Naive thymus-derived CD4-positive, alpha-beta T cell (primary cell): Measurements from ENCODE around the gene IFITM2. TPM values are rescaled to one million over a fixed set of nuclear protein-coding genes. Genes with fewer than 3 reads are reported as not detected.
A peak's percentile ranks its signal among the peaks of the same experiment; 100 is the strongest.
"Not testable (repeated sequence)": the region's sequence is repeated elsewhere in the genome, so short reads cannot be mapped to it uniquely, and the experiment has no call there.

Source experiments
- ATAC-seq: fragments of 150-1000 bp; cut with Tn5 transposase; 2 replicates; pipeline ENCODE4 v1.10.0; 2021; ENCODE audit warnings: mild to moderate bottlenecking, moderate library complexity
- CTCF ChIA-PET: fragments of 350-600 bp; sonication (Branson Sonifier 250); formaldehyde crosslinking; loops from one replicate; lab custom pipeline; 2021; ENCODE audit warnings: antibody characterized with exemption; lab: Charles Lee
- POLR2A ChIA-PET: fragments of 350-600 bp; sonication (Branson Sonifier 250); formaldehyde crosslinking; loops from one replicate; lab custom pipeline; 2021; ENCODE audit warnings: antibody characterized with exemption, inconsistent platforms; lab: Charles Lee
- DNase-seq, 9 donors: peaks; one replicate each; pipeline versions ENCODE4 v3.0.0 to v3.0.0-alpha.2; 2020 to 2022; ENCODE audit warnings: mixed read lengths in 1 of 9
- H3K27ac ChIP-seq: one replicate; pipeline ENCODE4 v1.7.0; 2013; ENCODE audit warnings: mild to moderate bottlenecking, low read depth, low read length, moderate library complexity
- H3K27me3 ChIP-seq, 2 donors: one replicate each; pipeline ENCODE4 v1.7.0; 2013; ENCODE audit warnings: low read length in 2 of 2, mild to moderate bottlenecking in 2 of 2, moderate library complexity in 2 of 2; ENCODE audit not compliant: control insufficient read depth in 2 of 2, insufficient read depth in 2 of 2
- H3K36me3 ChIP-seq, 3 experiments: 1 replicate in 2 of 3; 2 replicates in 1 of 3; pipeline ENCODE4 v1.7.0; 2013; ENCODE audit warnings: low read length in 3 of 3, mild to moderate bottlenecking in 3 of 3, moderate library complexity in 1 of 3; ENCODE audit not compliant: insufficient read depth in 3 of 3, control insufficient read depth in 2 of 3
- H3K4me1 ChIP-seq, 2 donors: one replicate each; pipeline ENCODE4 v1.7.0; 2013; ENCODE audit warnings: low read length in 2 of 2, mild to moderate bottlenecking in 2 of 2, moderate library complexity in 1 of 2; ENCODE audit not compliant: control insufficient read depth in 2 of 2, insufficient read depth in 2 of 2
- H3K4me3 ChIP-seq: 2 replicates; pipeline ENCODE4 v1.7.0; 2013; ENCODE audit warnings: mild to moderate bottlenecking, low read length
- H3K9me3 ChIP-seq, 3 experiments: 1 replicate in 2 of 3; 2 replicates in 1 of 3; pipeline ENCODE4 v1.7.0; 2013; ENCODE audit warnings: low read length in 3 of 3; ENCODE audit not compliant: control insufficient read depth in 2 of 3
- H3K27ac Mint-ChIP-seq, 9 donors: one replicate each; pipeline ENCODE4 v1.8.0; 2020 to 2022; ENCODE audit warnings: mixed read lengths in 9 of 9, mild to moderate bottlenecking in 8 of 9, moderate library complexity in 5 of 9, inconsistent platforms in 2 of 9
- H3K27me3 Mint-ChIP-seq, 5 donors: one replicate each; pipeline ENCODE4 v1.8.0; 2021 to 2022; ENCODE audit warnings: mixed read lengths in 5 of 5, mild to moderate bottlenecking in 1 of 5
- H3K36me3 Mint-ChIP-seq, 5 donors: one replicate each; pipeline ENCODE4 v1.8.0; 2020 to 2022; ENCODE audit warnings: mixed read lengths in 5 of 5, mild to moderate bottlenecking in 3 of 5, inconsistent platforms in 1 of 5
- H3K4me1 Mint-ChIP-seq, 7 donors: one replicate each; pipeline ENCODE4 v1.8.0; 2020 to 2022; ENCODE audit warnings: mixed read lengths in 7 of 7, mild to moderate bottlenecking in 3 of 7, inconsistent platforms in 1 of 7
- H3K4me3 Mint-ChIP-seq, 10 donors: one replicate each; pipeline ENCODE4 v1.8.0; 2020 to 2022; ENCODE audit warnings: mild to moderate bottlenecking in 10 of 10, mixed read lengths in 10 of 10, moderate library complexity in 6 of 10, inconsistent platforms in 2 of 10
- H3K9me3 Mint-ChIP-seq, 11 donors: one replicate each; pipeline ENCODE4 v1.8.0; 2020 to 2022; ENCODE audit warnings: mixed read lengths in 11 of 11, mild to moderate bottlenecking in 4 of 11, inconsistent platforms in 1 of 11, moderate library complexity in 1 of 11
- intact Hi-C, 2 donors: fragments of 100-400 bp; cut with micrococcal nuclease; formaldehyde crosslinking; loops; one replicate each; pipeline ENCODE4 v1.15.1; 2023
- polyA plus RNA-seq, 2 donors: library from polyadenylated mRNA; unstranded; fragments of 300-500 nt; fragmentation: Illumina TruSeq; gene quantifications; one replicate each; pipeline ENCODE4 v1.2.3, GENCODE V29; 2021
- total RNA-seq, 6 experiments: library from RNA in 5 of 6; stranded (reverse) in 5 of 6; gene quantifications; 1 replicate in 5 of 6; 2 replicates in 1 of 6; pipeline ENCODE4 v1.2.3 and lab custom pipeline; 2021 to 2026

The IFITM2 gene
- total and polyA plus RNA-seq, 7 experiments from 2014 or later, result 143 to 3,315 (median 530) TPM

- Mint-ChIP-seq H3K4me3 (peak overlapping the region in 2 of 10 donors; percentile 73 to 88), H3K27ac (peak overlapping the region in 3 of 9 donors; percentile 26 to 79 (median 57)), H3K9me3 (peaks cover 0 to 4% (median 0%) of the 10 kb centered on the region in 11 donors), H3K36me3 (peaks cover 0 to 41% (median 0%) of the 10 kb centered on the region in 5 donors), H3K27me3 (peaks cover 0 to 40% (median 0%) of the 10 kb centered on the region in 5 donors), H3K4me1 (peaks cover 35 to 59% (median 55%) of the 10 kb centered on the region in 7 donors)
- intact Hi-C loops, result loop anchor here (5.0 kb wide), 2 partner anchors 32 to 47 kb away; partner anchors contain the start of genes PSMD13 (in 1 of the 2) and SIRT3 (in 1 of the 2)
- peaks cover 0 to 12% (median 0%) of the 10 kb centered on the region in 3 experiments for H3K36me3 ChIP-seq
- ATAC-seq (no peak), DNase-seq (peak in 2 of 9 donors; percentile 7 to 20)
- CTCF ChIA-PET, result interaction anchor here (0.6 to 1.6 kb wide), 5 partner anchors 7 to 166 kb away, joined by 3 to 5 read pairs (median 3); partner anchors contain the start of gene PTDSS2
- no peak overlapping the region for H3K27ac ChIP-seq
- H3K9me3 ChIP-seq, result no peaks in the 10 kb centered on the region
- H3K4me1 ChIP-seq, result peaks cover 21 to 24% of the 10 kb centered on the region in 2 donors
- no peak overlapping the region for H3K4me3 ChIP-seq
- POLR2A ChIA-PET, result interaction anchor here (0.8 to 15.1 kb wide), 10 partner anchors 8 to 60 kb away, joined by 3 to 330 read pairs (median 6); partner anchors contain the start of genes NLRP6 and PSMD13
- no peaks in the 10 kb centered on the region for H3K27me3 ChIP-seq
Observed at GRCh38 chr11:284105-285020, 23.3 kb upstream of the IFITM2 start.

GRCh38 chr11:285021-285893, 22.4 kb upstream of the IFITM2 start:
- ChIA-PET POLR2A (interaction anchor here (0.6 to 15.1 kb wide), 8 partner anchors 9 to 48 kb away, joined by 3 to 330 read pairs (median 6); partner anchors contain the start of genes IFITM2, NLRP6 and PSMD13), CTCF (interaction anchor here (1.0 to 1.5 kb wide), 2 partner anchors 12 to 35 kb away, joined by 3 to 8 read pairs; no protein-coding TSS in a partner anchor)
- Histone ChIP-seq H3K4me3 (no peak overlapping the region), H3K36me3 (peaks cover 0 to 12% (median 0%) of the 10 kb centered on the region in 3 experiments), H3K4me1 (peaks cover 22 to 30% of the 10 kb centered on the region in 2 donors), H3K27ac (peak overlapping the region; percentile 100), H3K9me3 (no peaks in the 10 kb centered on the region), H3K27me3 (no peaks in the 10 kb centered on the region)
- peak in 2 of 9 donors; percentile 7 to 19 for DNase-seq
- Mint-ChIP-seq H3K27ac (peak overlapping the region in 8 of 9 donors; percentile 68 to 99 (median 86)), H3K36me3 (peaks cover 0 to 42% (median 0%) of the 10 kb centered on the region in 5 donors), H3K9me3 (peaks cover 0 to 4% (median 0%) of the 10 kb centered on the region in 11 donors), H3K4me1 (peaks cover 36 to 64% (median 60%) of the 10 kb centered on the region in 7 donors), H3K4me3 (peak overlapping the region in 5 of 10 donors; percentile 5 to 38 (median 32)), H3K27me3 (peaks cover 0 to 39% (median 0%) of the 10 kb centered on the region in 5 donors)
- intact Hi-C loops, result loop anchor here (5.0 kb wide), 2 partner anchors 33 to 48 kb away; partner anchors contain the start of genes PSMD13 (in 1 of the 2) and SIRT3 (in 1 of the 2)
- no peak for ATAC-seq

- H3K9me3 Mint-ChIP-seq, result peaks cover 0 to 4% (median 0%) of the 10 kb centered on the region in 11 donors
- no peak for ATAC-seq
- H3K36me3 Mint-ChIP-seq, result peaks cover 0 to 40% (median 0%) of the 10 kb centered on the region in 5 donors
- H3K9me3 ChIP-seq, result no peaks in the 10 kb centered on the region
- DNase-seq, result peak in 2 of 9 donors; percentile 10 to 21
- H3K36me3 ChIP-seq, result peaks cover 0 to 17% (median 0%) of the 10 kb centered on the region in 3 experiments
- intact Hi-C loops, result loop anchor here (5.0 kb wide), 2 partner anchors 34 to 49 kb away; partner anchors contain the start of genes PSMD13 (in 1 of the 2) and SIRT3 (in 1 of the 2)
- no peak overlapping the region for H3K4me3 ChIP-seq
- H3K27ac ChIP-seq, result peak overlapping the region; percentile 100
- H3K27me3 Mint-ChIP-seq, result peaks cover 0 to 36% (median 0%) of the 10 kb centered on the region in 5 donors
- peaks cover 25 to 33% of the 10 kb centered on the region in 2 donors for H3K4me1 ChIP-seq
- H3K27me3 ChIP-seq, result no peaks in the 10 kb centered on the region
- peaks cover 36 to 68% (median 60%) of the 10 kb centered on the region in 7 donors for H3K4me1 Mint-ChIP-seq
- ChIA-PET CTCF (interaction anchor here (1.0 to 1.8 kb wide), 3 partner anchors 12 to 165 kb away, joined by 3 to 8 read pairs (median 4); partner anchors contain the start of gene PTDSS2), POLR2A (interaction anchor here (1.0 to 15.1 kb wide), 9 partner anchors 10 to 38 kb away, joined by 3 to 330 read pairs (median 22); partner anchors contain the start of genes IFITM2, IFITM5 and NLRP6)
- peak overlapping the region in 6 of 10 donors; percentile 5 to 97 (median 36) for H3K4me3 Mint-ChIP-seq
- peak overlapping the region in 8 of 9 donors; percentile 26 to 99 (median 90) for H3K27ac Mint-ChIP-seq
Observed at GRCh38 chr11:285894-286220, 21.8 kb upstream of the IFITM2 start.

- POLR2A ChIA-PET, result interaction anchor here (0.6 to 15.1 kb wide), 16 partner anchors 11 to 121 kb away, joined by 3 to 330 read pairs (median 16); partner anchors contain the start of genes BET1L, IFITM2, IFITM5 and NLRP6
- peaks cover 0 to 30% (median 0%) of the 10 kb centered on the region in 3 experiments for H3K36me3 ChIP-seq
- intact Hi-C loops, result loop anchor here (1.0 to 5.0 kb wide), 3 partner anchors 18 to 50 kb away; partner anchors contain the start of genes PSMD13 (in 1 of the 2) and SIRT3 (in 1 of the 2)
- not testable (repeated sequence) for ATAC-seq, H3K9me3 Mint-ChIP-seq, H3K27me3 ChIP-seq, H3K9me3 ChIP-seq
- peak overlapping the region; percentile 89 to 100 (median 98) for H3K27ac Mint-ChIP-seq
- peaks cover 31 to 64% (median 51%) of the 10 kb centered on the region in 7 donors for H3K4me1 Mint-ChIP-seq
- peak overlapping the region; percentile 100 for H3K27ac ChIP-seq
- H3K4me1 ChIP-seq, result peaks cover 22 to 23% of the 10 kb centered on the region in 2 donors
- CTCF ChIA-PET, result interaction anchor here (0.6 to 1.8 kb wide), 10 partner anchors 18 to 163 kb away, joined by 3 to 9 read pairs (median 4); partner anchors contain the start of gene PTDSS2
- H3K4me3 ChIP-seq, result peak overlapping the region; percentile 64
- H3K27me3 Mint-ChIP-seq, result peaks cover 0 to 23% (median 0%) of the 10 kb centered on the region in 5 donors
- peak; percentile 15 to 94 (median 70) for DNase-seq
- H3K36me3 Mint-ChIP-seq, result peaks cover 0 to 37% (median 0%) of the 10 kb centered on the region in 5 donors
- H3K4me3 Mint-ChIP-seq, result peak overlapping the region; percentile 88 to 100 (median 98)
Observed at GRCh38 chr11:286977-287820, 20.4 kb upstream of the IFITM2 start.
